Stimulated activated effector memory CD8-positive, alpha-beta T cell treated with anti-CD3 and anti-CD28 coated beads, Interleukin-12 subunit alpha, Interleukin-12 subunit beta, amount 100 ng/mL, for 72 hours (primary cell): ENCODE measurements around the gene MAU2.

ENCODE experiments used
- ATAC-seq: fragments of 150-1000 bp; cut with Tn5 transposase; 2 replicates; pipeline ENCODE4 v1.10.0; 2021
- DNase-seq, 2 donors: peaks; one replicate each; pipeline ENCODE4 v3.0.0; 2021 to 2022; ENCODE audit warnings: low spot score in 2 of 2
- H3K27ac Mint-ChIP-seq: one replicate; pipeline ENCODE4 v1.8.0; 2022; ENCODE audit warnings: mild to moderate bottlenecking, mixed read lengths
- H3K36me3 Mint-ChIP-seq: one replicate; pipeline ENCODE4 v1.8.0; 2022; ENCODE audit warnings: mild to moderate bottlenecking, mixed read lengths
- H3K4me1 Mint-ChIP-seq: one replicate; pipeline ENCODE4 v1.8.0; 2022; ENCODE audit warnings: mixed read lengths
- H3K4me3 Mint-ChIP-seq: one replicate; pipeline ENCODE4 v1.8.0; 2022; ENCODE audit warnings: mild to moderate bottlenecking, mixed read lengths
- H3K9me3 Mint-ChIP-seq: one replicate; pipeline ENCODE4 v1.8.0; 2022; ENCODE audit warnings: mixed read lengths

The MAU2 gene

DNA sequence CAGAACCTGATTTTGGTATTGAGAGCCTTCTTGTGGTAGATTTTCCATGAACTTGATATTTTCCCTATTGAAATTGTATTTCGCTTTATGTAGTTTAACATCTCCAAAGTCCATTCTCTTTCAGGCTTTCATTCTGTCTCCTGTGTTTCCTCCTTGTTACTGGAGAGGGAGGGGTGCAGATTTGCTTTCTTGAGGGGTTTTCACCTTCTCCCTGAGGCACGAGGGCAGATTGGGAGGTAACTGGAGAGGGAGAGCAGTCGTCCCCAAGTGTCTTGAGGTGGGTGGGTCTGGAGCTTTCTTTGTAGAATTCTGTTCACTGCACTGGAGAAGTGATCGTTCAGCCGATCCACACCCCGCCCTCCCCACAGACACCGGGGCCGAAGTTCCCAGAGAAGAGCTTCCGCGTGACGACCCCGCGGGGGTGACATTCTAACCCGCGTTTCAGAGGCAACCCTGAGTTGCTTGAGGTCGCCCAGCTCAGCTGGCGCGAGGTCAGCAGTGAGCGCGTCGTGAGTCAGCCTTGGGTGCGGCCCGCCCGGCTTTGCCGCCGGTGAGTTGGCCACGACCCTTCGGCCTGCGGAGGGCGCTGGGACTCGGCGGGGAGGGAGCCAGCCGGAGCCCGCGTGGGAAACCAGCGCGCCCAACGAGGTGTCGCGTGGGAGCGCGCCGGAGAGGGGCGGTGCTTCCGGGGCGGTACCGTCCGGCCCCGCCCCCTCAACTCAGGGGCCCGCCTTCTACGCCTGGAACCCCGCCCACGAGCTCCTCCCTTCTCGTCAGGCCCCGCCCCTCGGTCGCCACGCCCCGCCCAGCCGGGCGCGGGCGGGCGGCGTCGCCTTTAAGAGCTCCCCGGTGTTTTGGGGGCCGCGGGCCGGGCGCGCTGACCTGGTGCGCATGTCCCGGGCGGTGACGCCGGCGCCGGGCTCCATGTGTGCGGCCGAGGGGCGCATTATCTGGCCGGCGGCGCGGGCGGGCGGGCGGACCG, 84.5 kb downstream of the MAU2 start, which contains the start of gene GATAD2A:
GATAD2A (plus strand) TSS at position 797 of the 982 bp plus-strand sequence. CDS start 59,671 bp downstream, outside the sequence.
- Mint-ChIP-seq H3K4me1 (peaks cover 59% of the 10 kb centered on the region), H3K9me3 (no peaks in the 10 kb centered on the region), H3K4me3 (peak within 1 kb of the TSS; percentile 90), H3K27ac (peak within 1 kb of the TSS; percentile 91), H3K36me3 (peaks cover 15% of the 10 kb centered on the region)
- ATAC-seq: peak; percentile 86
- peak; percentile 99 for DNase-seq

GRCh38 chr19:19405971-19406877, 85.6 kb downstream of the MAU2 start:
- peaks cover 16% of the 10 kb centered on the region for H3K36me3 Mint-ChIP-seq
- peak; percentile 41 to 81 for DNase-seq
- H3K4me1 Mint-ChIP-seq: peaks cover 69% of the 10 kb centered on the region
- no peaks in the 10 kb centered on the region for H3K9me3 Mint-ChIP-seq
- H3K27ac Mint-ChIP-seq: peak overlapping the region; percentile 91
- peak; percentile 5 for ATAC-seq
- H3K4me3 Mint-ChIP-seq: peak overlapping the region; percentile 90

GRCh38 chr19:19406878-19407632, 86.4 kb downstream of the MAU2 start:
- H3K4me3 Mint-ChIP-seq: peak overlapping the region; percentile 90
- peaks cover 24% of the 10 kb centered on the region for H3K36me3 Mint-ChIP-seq
- ATAC-seq (peak; percentile 59), DNase-seq (peak in 1 of 2 donors; percentile 71)
- no peaks in the 10 kb centered on the region for H3K9me3 Mint-ChIP-seq
- peak overlapping the region; percentile 91 for H3K27ac Mint-ChIP-seq
- peaks cover 73% of the 10 kb centered on the region for H3K4me1 Mint-ChIP-seq

- Mint-ChIP-seq H3K4me1 (peaks cover 73% of the 10 kb centered on the region), H3K9me3 (no peaks in the 10 kb centered on the region), H3K27ac (no peak overlapping the region), H3K4me3 (peak overlapping the region; percentile 90), H3K36me3 (peaks cover 30% of the 10 kb centered on the region)
- DNase-seq (no peak), ATAC-seq (no peak)
Measured at GRCh38 chr19:19407633-19407930, 87.0 kb downstream of the MAU2 start.
